Caco-2 (cell line): ENCODE measurements around the gene INPP4B. TPM values are rescaled to one million over a fixed set of nuclear protein-coding genes. Genes with fewer than 3 reads are reported as not detected.

Source experiments
- BruUV-seq: library from RNA; stranded (reverse); fragments of 400-500 nt; replicated peaks from 2 replicates; lab custom pipeline; 2021; lab: Mats Ljungman, UMichigan
- CTCF ChIA-PET: fragments of 300-600 bp; sonication (Branson Sonifier 250); formaldehyde crosslinking; loops from one replicate; lab custom pipeline; 2022; ENCODE audit warnings: antibody characterized with exemption; lab: Charles Lee
- POLR2A ChIA-PET: fragments of 300-600 bp; sonication (Branson Sonifier 250); formaldehyde crosslinking; loops from one replicate; lab custom pipeline; 2022; ENCODE audit warnings: antibody characterized with exemption; lab: Charles Lee
- DNase-seq, 2 experiments: peaks; one replicate each; pipeline versions ENCODE4 v3.0.0 to v3.0.0-alpha.2; 2020 to 2022
- H3K27me3 ChIP-seq: replicated peaks from 2 replicates; pipeline ENCODE4 v1.6.0; 2011; ENCODE audit warnings: low read length; ENCODE audit not compliant: control insufficient read depth, insufficient read depth
- H3K36me3 ChIP-seq: 2 replicates; pipeline ENCODE4 v1.5.1; 2011; ENCODE audit warnings: low read length; ENCODE audit not compliant: control insufficient read depth, insufficient read depth
- H3K4me1 ChIP-seq: fragments of 250-450 bp; sonication (Bioruptor Pico); 2 replicates; pipeline ENCODE4 v1.5.1; 2020; ENCODE audit warnings: mild to moderate bottlenecking
- H3K4me3 ChIP-seq: 2 replicates; pipeline ENCODE4 v1.5.1; 2011; ENCODE audit warnings: low read depth, mild to moderate bottlenecking, control low read depth, low read length
- H3K9me3 ChIP-seq: fragments of 250-450 bp; sonication (Bioruptor Pico); 2 replicates; pipeline ENCODE4 v1.5.1; 2020; ENCODE audit warnings: mild to moderate bottlenecking, moderate library complexity
- H3K27ac Mint-ChIP-seq: one replicate; pipeline ENCODE4 v1.8.0; 2022; ENCODE audit warnings: mixed read lengths; ENCODE audit not compliant: unreplicated experiment
- H3K27me3 Mint-ChIP-seq: one replicate; pipeline ENCODE4 v1.8.0; 2022; ENCODE audit warnings: mixed read lengths; ENCODE audit not compliant: insufficient read depth, unreplicated experiment
- H3K36me3 Mint-ChIP-seq: one replicate; pipeline ENCODE4 v1.8.0; 2022; ENCODE audit warnings: mild to moderate bottlenecking, mixed read lengths; ENCODE audit not compliant: insufficient read depth, unreplicated experiment
- H3K4me1 Mint-ChIP-seq: one replicate; pipeline ENCODE4 v1.8.0; 2022; ENCODE audit warnings: low read depth, mixed read lengths; ENCODE audit not compliant: unreplicated experiment
- H3K4me3 Mint-ChIP-seq: one replicate; pipeline ENCODE4 v1.8.0; 2022; ENCODE audit warnings: mild to moderate bottlenecking, moderate library complexity, mixed read lengths; ENCODE audit not compliant: unreplicated experiment
- H3K9me3 Mint-ChIP-seq: one replicate; pipeline ENCODE4 v1.8.0; 2022; ENCODE audit warnings: mixed read lengths; ENCODE audit not compliant: unreplicated experiment
- intact Hi-C: fragments of 100-400 bp; cut with micrococcal nuclease; formaldehyde crosslinking; loops from one replicate; pipeline ENCODE4 v1.10.0; 2022; ENCODE audit not compliant: unreplicated experiment
- total RNA-seq: library from RNA; stranded (reverse); gene quantifications from 2 replicates; pipeline ENCODE4 v1.2.3, GENCODE V29; 2022
- TF ChIP-seq, protein P1 (sequence below), 2 experiments: fragments of 200-600 bp in 1 of 2; IDR thresholded peaks; 1 replicate in 1 of 2; 2 replicates in 1 of 2; pipeline versions ENCODE4 v1.5.1 to v1.8.0; 2011 to 2022; ENCODE audit warnings: antibody characterized with exemption in 1 of 2, control low read depth in 1 of 2, inconsistent platforms in 1 of 2, low read depth in 1 of 2, low read length in 1 of 2, mild to moderate bottlenecking in 1 of 2, moderate library complexity in 1 of 2; ENCODE audit not compliant: insufficient read depth in 1 of 2, severe bottlenecking in 1 of 2, unreplicated experiment in 1 of 2

The INPP4B gene
- total RNA-seq, 1 experiment from 2014 or later: 10.3 TPM

DNA sequence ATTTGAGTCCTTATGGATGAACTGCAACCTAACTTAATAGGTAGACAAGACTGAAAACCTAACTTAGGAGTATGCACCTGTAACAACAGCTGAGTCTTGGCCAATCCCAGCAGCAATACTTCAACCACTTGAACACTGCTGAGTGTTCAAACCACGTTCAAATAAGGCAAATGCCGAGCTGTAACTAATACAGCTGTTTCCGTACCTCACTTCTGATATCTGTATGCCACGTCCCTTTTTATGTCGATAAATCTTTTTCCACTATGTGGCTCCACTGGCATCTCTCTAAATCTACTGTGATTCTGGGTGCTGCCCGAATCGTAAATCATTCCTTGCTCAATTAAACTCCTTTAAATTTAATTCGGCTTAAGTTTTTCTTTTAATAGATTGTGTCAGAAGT, 459.7 kb downstream of the INPP4B start:
- Mint-ChIP-seq H3K9me3 (no peaks in the 10 kb centered on the region), H3K4me3 (no peak overlapping the region), H3K4me1 (no peaks in the 10 kb centered on the region), H3K27ac (no peak overlapping the region), H3K27me3 (no peaks in the 10 kb centered on the region), H3K36me3 (no peaks in the 10 kb centered on the region)
- Histone ChIP-seq H3K4me3 (no peak overlapping the region), H3K4me1 (no peaks in the 10 kb centered on the region), H3K27me3 (no peaks in the 10 kb centered on the region), H3K9me3 (0 out of 2 replicates have a peak, but pooled peaks cover 2% of the 10 kb centered on the region), H3K36me3 (no peaks in the 10 kb centered on the region)
- TF ChIP-seq, protein P1, sequence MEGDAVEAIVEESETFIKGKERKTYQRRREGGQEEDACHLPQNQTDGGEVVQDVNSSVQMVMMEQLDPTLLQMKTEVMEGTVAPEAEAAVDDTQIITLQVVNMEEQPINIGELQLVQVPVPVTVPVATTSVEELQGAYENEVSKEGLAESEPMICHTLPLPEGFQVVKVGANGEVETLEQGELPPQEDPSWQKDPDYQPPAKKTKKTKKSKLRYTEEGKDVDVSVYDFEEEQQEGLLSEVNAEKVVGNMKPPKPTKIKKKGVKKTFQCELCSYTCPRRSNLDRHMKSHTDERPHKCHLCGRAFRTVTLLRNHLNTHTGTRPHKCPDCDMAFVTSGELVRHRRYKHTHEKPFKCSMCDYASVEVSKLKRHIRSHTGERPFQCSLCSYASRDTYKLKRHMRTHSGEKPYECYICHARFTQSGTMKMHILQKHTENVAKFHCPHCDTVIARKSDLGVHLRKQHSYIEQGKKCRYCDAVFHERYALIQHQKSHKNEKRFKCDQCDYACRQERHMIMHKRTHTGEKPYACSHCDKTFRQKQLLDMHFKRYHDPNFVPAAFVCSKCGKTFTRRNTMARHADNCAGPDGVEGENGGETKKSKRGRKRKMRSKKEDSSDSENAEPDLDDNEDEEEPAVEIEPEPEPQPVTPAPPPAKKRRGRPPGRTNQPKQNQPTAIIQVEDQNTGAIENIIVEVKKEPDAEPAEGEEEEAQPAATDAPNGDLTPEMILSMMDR (IDR thresholded peaks at IDR 0.05; ENCODE audit: insufficient read depth in 1 of 2, low read depth in 1 of 2, low read length in 1 of 2, severe bottlenecking in 1 of 2, unreplicated experiment in 1 of 2): no peak
- no peak for DNase-seq
- intact Hi-C loops: no loop called here
- POLR2A ChIA-PET: no interaction called here
- no TSS peak for BruUV-seq
- CTCF ChIA-PET: no interaction called here

DNA sequence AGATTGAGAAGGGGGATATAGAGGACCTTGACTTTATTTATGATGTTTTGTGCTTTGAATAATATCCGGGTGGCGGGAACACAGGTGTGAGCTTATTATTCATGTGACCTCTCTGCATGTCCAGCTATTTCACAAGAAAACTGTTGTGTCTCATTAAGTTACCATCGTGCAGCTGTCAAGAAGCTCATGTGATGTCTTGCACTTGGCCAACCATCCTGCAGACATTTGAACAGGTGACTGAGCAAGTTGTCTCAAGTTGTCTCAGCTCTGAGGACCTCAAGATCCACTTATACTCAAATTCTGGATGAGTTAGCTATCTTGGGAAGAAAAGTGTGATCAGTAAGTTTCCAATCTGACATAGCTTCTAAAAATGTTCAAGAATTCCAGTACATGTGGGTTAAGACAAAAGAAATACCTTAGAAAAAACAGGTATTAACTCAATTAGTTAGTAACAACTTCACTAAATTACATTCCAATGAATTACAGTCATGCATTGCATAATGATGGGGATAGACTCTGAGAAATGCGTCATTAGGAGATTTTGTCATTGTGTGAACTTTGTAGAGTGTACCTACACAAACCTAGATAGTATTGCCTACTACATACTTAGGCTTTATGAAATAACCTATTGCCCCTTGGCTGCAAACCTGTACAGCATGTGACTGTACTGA, 462.2 kb downstream of the INPP4B start:
- Histone ChIP-seq H3K4me3 (no peak overlapping the region), H3K27me3 (no peaks in the 10 kb centered on the region), H3K9me3 (no peaks in the 10 kb centered on the region), H3K4me1 (peaks cover 6% of the 10 kb centered on the region), H3K36me3 (no peaks in the 10 kb centered on the region)
- no peaks in the 10 kb centered on the region for H3K36me3 Mint-ChIP-seq
- ChIA-PET CTCF (no interaction called here), POLR2A (no interaction called here)
- BruUV-seq: no TSS peak
- peaks cover 6% of the 10 kb centered on the region for H3K4me1 Mint-ChIP-seq
- H3K27ac Mint-ChIP-seq: no peak overlapping the region
- intact Hi-C loops: no loop called here
- TF ChIP-seq, protein P1 (IDR thresholded peaks at IDR 0.05; ENCODE audit: insufficient read depth in 1 of 2, low read depth in 1 of 2, low read length in 1 of 2, severe bottlenecking in 1 of 2, unreplicated experiment in 1 of 2): no peak
- H3K9me3 Mint-ChIP-seq: no peaks in the 10 kb centered on the region
- H3K4me3 Mint-ChIP-seq: no peak overlapping the region
- H3K27me3 Mint-ChIP-seq: no peaks in the 10 kb centered on the region
- no peak for DNase-seq

DNA sequence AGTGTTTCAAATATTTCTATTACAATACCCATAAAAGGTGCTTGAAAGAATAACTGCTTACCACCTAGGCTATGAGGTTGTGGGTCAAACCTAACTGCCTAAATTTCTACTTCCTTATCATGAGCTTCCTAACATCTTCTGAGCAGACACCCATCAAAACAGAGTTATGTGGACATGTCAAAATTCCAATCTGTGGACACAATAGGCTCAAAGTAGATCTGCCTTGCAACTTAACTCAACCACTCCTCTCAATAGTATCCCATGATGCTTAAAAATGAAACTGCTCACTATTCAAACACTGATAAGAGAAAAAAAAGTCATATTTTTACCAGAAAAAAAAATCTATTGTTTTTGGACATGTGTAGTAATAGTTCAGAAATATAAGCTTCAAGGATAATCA, 462.7 kb downstream of the INPP4B start:
- Mint-ChIP-seq H3K9me3 (no peaks in the 10 kb centered on the region), H3K4me1 (peaks cover 6% of the 10 kb centered on the region), H3K36me3 (no peaks in the 10 kb centered on the region), H3K27me3 (no peaks in the 10 kb centered on the region), H3K4me3 (no peak overlapping the region), H3K27ac (no peak overlapping the region)
- TF ChIP-seq, protein P1 (IDR thresholded peaks at IDR 0.05; ENCODE audit: insufficient read depth in 1 of 2, low read depth in 1 of 2, low read length in 1 of 2, severe bottlenecking in 1 of 2, unreplicated experiment in 1 of 2): no peak
- Histone ChIP-seq H3K27me3 (no peaks in the 10 kb centered on the region), H3K36me3 (no peaks in the 10 kb centered on the region), H3K4me1 (peaks cover 7% of the 10 kb centered on the region), H3K4me3 (no peak overlapping the region), H3K9me3 (no peaks in the 10 kb centered on the region)
- BruUV-seq: no TSS peak
- POLR2A ChIA-PET: no interaction called here
- CTCF ChIA-PET: no interaction called here
- DNase-seq: no peak
- intact Hi-C loops: no loop called here
